ENCODE results near the gene ACTR3.

ACTR3 gene

DNA sequence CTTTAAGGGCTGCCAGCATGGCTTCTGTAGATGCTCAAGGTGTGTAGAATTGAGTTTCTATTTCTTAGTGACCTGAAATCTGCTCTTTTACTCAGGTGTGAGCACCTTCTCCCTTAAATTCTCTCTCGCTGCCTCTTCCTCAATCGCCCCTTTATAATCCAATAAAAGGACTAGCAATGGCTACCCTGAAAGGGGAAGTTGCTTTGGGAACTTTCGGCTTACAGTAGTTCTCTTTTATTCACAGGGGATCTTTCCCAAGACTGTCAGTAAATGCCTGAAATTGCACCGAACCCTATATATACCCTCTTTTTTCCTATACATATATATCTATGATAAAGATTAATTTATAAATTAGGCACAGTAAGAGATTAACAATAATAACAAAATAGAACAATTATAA, 121.8 kb downstream of the ACTR3 start:
- TF ChIP-seq, protein P1, sequence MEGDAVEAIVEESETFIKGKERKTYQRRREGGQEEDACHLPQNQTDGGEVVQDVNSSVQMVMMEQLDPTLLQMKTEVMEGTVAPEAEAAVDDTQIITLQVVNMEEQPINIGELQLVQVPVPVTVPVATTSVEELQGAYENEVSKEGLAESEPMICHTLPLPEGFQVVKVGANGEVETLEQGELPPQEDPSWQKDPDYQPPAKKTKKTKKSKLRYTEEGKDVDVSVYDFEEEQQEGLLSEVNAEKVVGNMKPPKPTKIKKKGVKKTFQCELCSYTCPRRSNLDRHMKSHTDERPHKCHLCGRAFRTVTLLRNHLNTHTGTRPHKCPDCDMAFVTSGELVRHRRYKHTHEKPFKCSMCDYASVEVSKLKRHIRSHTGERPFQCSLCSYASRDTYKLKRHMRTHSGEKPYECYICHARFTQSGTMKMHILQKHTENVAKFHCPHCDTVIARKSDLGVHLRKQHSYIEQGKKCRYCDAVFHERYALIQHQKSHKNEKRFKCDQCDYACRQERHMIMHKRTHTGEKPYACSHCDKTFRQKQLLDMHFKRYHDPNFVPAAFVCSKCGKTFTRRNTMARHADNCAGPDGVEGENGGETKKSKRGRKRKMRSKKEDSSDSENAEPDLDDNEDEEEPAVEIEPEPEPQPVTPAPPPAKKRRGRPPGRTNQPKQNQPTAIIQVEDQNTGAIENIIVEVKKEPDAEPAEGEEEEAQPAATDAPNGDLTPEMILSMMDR (IDR thresholded peaks at IDR 0.05; ENCODE audit: low read depth, low read length, missing control alignments): no peak
- no peak for DNase-seq (ENCODE audit: extremely low read depth, low read depth)
- no peak overlapping the region for H3K4me3 ChIP-seq (replicated peaks; ENCODE audit: low read depth, low read length)

Data from HFF-Myc (cell line).